SK-N-SH treated with all-trans-retinoic acid at 6 μM for 48 hours (cell line): ENCODE results near the gene AFF1.

Source experiments
- ARNTL ChIP-seq: fragments of 450-650 bp; formaldehyde crosslinking; IDR thresholded peaks from 2 replicates; pipeline ENCODE4 v1.5.0; 2020; ENCODE audit warnings: low read depth, mild to moderate bottlenecking, moderate library complexity, borderline replicate concordance
- BACH2 ChIP-seq: fragments of 250-450 bp; sonication (Bioruptor Pico); IDR thresholded peaks from 2 replicates; pipeline ENCODE4 v1.9.0; 2021; ENCODE audit warnings: mild to moderate bottlenecking, borderline replicate concordance
- CSDC2 ChIP-seq: fragments of 250-450 bp; sonication (Bioruptor Pico); IDR thresholded peaks from 2 replicates; pipeline ENCODE4 v1.5.0; 2020; ENCODE audit warnings: mild to moderate bottlenecking, moderate library complexity
- ISL1 ChIP-seq: fragments of 250-450 bp; sonication (Bioruptor Pico); IDR thresholded peaks from 2 replicates; pipeline ENCODE4 v2.1.2; 2022; ENCODE audit warnings: mild to moderate bottlenecking, moderate library complexity
- OSR1 ChIP-seq: fragments of 250-450 bp; sonication (Bioruptor Pico); IDR thresholded peaks from 2 replicates; pipeline ENCODE4 v1.8.0; 2022; ENCODE audit warnings: moderate library complexity, mild to moderate bottlenecking, inconsistent platforms
- POU6F1 ChIP-seq: fragments of 250-450 bp; sonication (Bioruptor Pico); IDR thresholded peaks from 2 replicates; pipeline ENCODE4 v1.8.0; 2021; ENCODE audit warnings: low read depth, mild to moderate bottlenecking, moderate library complexity, borderline replicate concordance
- PPARA ChIP-seq: fragments of 250-450 bp; sonication (Bioruptor Pico); IDR thresholded peaks from 2 replicates; pipeline ENCODE4 v1.5.0; 2020; ENCODE audit warnings: mild to moderate bottlenecking, borderline replicate concordance
- TSHZ2 ChIP-seq: fragments of 250-450 bp; sonication (Bioruptor Pico); IDR thresholded peaks from 2 replicates; pipeline ENCODE4 v1.5.0; 2020; ENCODE audit warnings: mild to moderate bottlenecking, moderate library complexity
- ZFP3 ChIP-seq: fragments of 250-450 bp; sonication (Bioruptor Pico); IDR thresholded peaks from 2 replicates; pipeline ENCODE4 v1.5.0; 2020; ENCODE audit warnings: mild to moderate bottlenecking, moderate library complexity
- ZFP30 ChIP-seq: fragments of 450-650 bp; formaldehyde crosslinking; IDR thresholded peaks from 2 replicates; pipeline ENCODE4 v1.5.0; 2022; ENCODE audit warnings: mild to moderate bottlenecking, moderate library complexity
- ZNF70 ChIP-seq: fragments of 450-650 bp; formaldehyde crosslinking; IDR thresholded peaks from 2 replicates; pipeline ENCODE4 v1.5.0; 2020; ENCODE audit warnings: mild to moderate bottlenecking, moderate library complexity

GRCh38 chr4:87132035-87132434 lies 197.2 kb downstream of the AFF1 start:
- TF ChIP-seq BACH2 (CRISPR knock-in tag) (no peak), CSDC2 (CRISPR knock-in tag) (no peak), OSR1 (CRISPR knock-in tag) (no peak), ZFP30 (CRISPR knock-in tag) (no peak), ZFP3 (no peak), ARNTL (CRISPR knock-in tag) (no peak), PPARA (CRISPR knock-in tag) (no peak), ISL1 (no peak), TSHZ2 (CRISPR knock-in tag) (no peak), POU6F1 (CRISPR knock-in tag) (no peak), ZNF70 (CRISPR knock-in tag) (no peak)
